Neuronal stem cell (in vitro differentiated cells): ENCODE results near the gene SAPCD2.

Experiments
- DNase-seq: peaks from one replicate; pipeline ENCODE4 v3.0.0-alpha.2; 2013; ENCODE audit warnings: low spot score
- H2AFZ ChIP-seq: one replicate; pipeline ENCODE4 v1.6.1; 2013; ENCODE audit warnings: mild to moderate bottlenecking, low read length, inconsistent platforms
- H2AK5ac ChIP-seq: 2 replicates; pipeline ENCODE4 v1.6.1; 2013; ENCODE audit warnings: low read depth, mild to moderate bottlenecking, inconsistent platforms, low read length, moderate library complexity, mixed read lengths
- H2BK120ac ChIP-seq: 2 replicates; pipeline ENCODE4 v1.6.1; 2013; ENCODE audit warnings: low read depth, mild to moderate bottlenecking, inconsistent platforms, low read length, moderate library complexity, mixed read lengths
- H2BK12ac ChIP-seq: one replicate; pipeline ENCODE4 v1.6.1; 2013; ENCODE audit warnings: low read length, inconsistent platforms
- H2BK15ac ChIP-seq: 2 replicates; pipeline ENCODE4 v1.6.1; 2013; ENCODE audit warnings: mild to moderate bottlenecking, low read length, inconsistent platforms, mixed read lengths
- H2BK5ac ChIP-seq: one replicate; pipeline ENCODE4 v1.6.1; 2013; ENCODE audit warnings: inconsistent platforms, mild to moderate bottlenecking, low read length, moderate library complexity
- H3K14ac ChIP-seq: one replicate; pipeline ENCODE4 v1.6.1; 2013; ENCODE audit warnings: low read length, inconsistent platforms
- H3K18ac ChIP-seq: 2 replicates; pipeline ENCODE4 v1.6.1; 2013; ENCODE audit warnings: low read length, inconsistent platforms
- H3K23ac ChIP-seq: 2 replicates; pipeline ENCODE4 v1.6.1; 2013; ENCODE audit warnings: low read depth, mild to moderate bottlenecking, mixed read lengths, low read length, inconsistent platforms; ENCODE audit not compliant: poor library complexity
- H3K27ac ChIP-seq: replicated peaks from 3 replicates; pipeline ENCODE4 v1.5.1; 2013; ENCODE audit warnings: low read length, inconsistent platforms
- H3K27me3 ChIP-seq, 3 experiments: 2 replicates each; pipeline ENCODE4 v1.6.1; 2013; ENCODE audit warnings: low read length in 3 of 3, mild to moderate bottlenecking in 2 of 3, inconsistent platforms in 1 of 3, low read depth in 1 of 3, mixed read lengths in 1 of 3, moderate library complexity in 1 of 3; ENCODE audit not compliant: control insufficient read depth in 3 of 3, insufficient read depth in 3 of 3
- H3K36me3 ChIP-seq, 2 donors: replicated peaks in 1 of 2; 2 replicates each; pipeline ENCODE4 v1.6.1; 2013; ENCODE audit warnings: low read length in 2 of 2; ENCODE audit not compliant: control insufficient read depth in 2 of 2, insufficient read depth in 2 of 2
- H3K4ac ChIP-seq: 2 replicates; pipeline ENCODE4 v1.6.1; 2013; ENCODE audit warnings: inconsistent platforms, mild to moderate bottlenecking, low read length, moderate library complexity
- H3K4me1 ChIP-seq, 2 donors: 1 replicate in 1 of 2; 2 replicates in 1 of 2; pipeline ENCODE4 v1.6.1; 2013; ENCODE audit warnings: low read length in 2 of 2, low read depth in 1 of 2; ENCODE audit not compliant: control insufficient read depth in 2 of 2, insufficient read depth in 1 of 2
- H3K4me2 ChIP-seq: one replicate; pipeline ENCODE4 v1.6.1; 2013; ENCODE audit warnings: mild to moderate bottlenecking, low read length, inconsistent platforms; ENCODE audit not compliant: insufficient read depth, poor library complexity, severe bottlenecking
- H3K4me3 ChIP-seq, 2 donors: 2 replicates each; pipeline ENCODE4 v1.5.1; 2013; ENCODE audit warnings: low read length in 2 of 2, mild to moderate bottlenecking in 2 of 2, inconsistent platforms in 1 of 2, moderate library complexity in 1 of 2
- H3K79me1 ChIP-seq: one replicate; pipeline ENCODE4 v1.6.1; 2013; ENCODE audit warnings: low read depth, mild to moderate bottlenecking, inconsistent platforms, low read length, moderate library complexity
- H3K9ac ChIP-seq: one replicate; pipeline ENCODE4 v1.6.1; 2013; ENCODE audit warnings: mild to moderate bottlenecking, low read depth, low read length, inconsistent platforms; ENCODE audit not compliant: poor library complexity
- H3K9me3 ChIP-seq, 2 donors: replicated peaks in 1 of 2; 2 replicates each; pipeline versions ENCODE3 to v1.6.1; 2013; ENCODE audit warnings: low read length in 2 of 2, mild to moderate bottlenecking in 2 of 2, inconsistent platforms in 1 of 2, low read depth in 1 of 2, mixed read lengths in 1 of 2, moderate library complexity in 1 of 2; ENCODE audit not compliant: control insufficient read depth in 2 of 2, insufficient read depth in 1 of 2
- H4K8ac ChIP-seq: one replicate; pipeline ENCODE4 v1.6.1; 2013; ENCODE audit warnings: low read depth, mild to moderate bottlenecking, inconsistent platforms, low read length, moderate library complexity
- H4K91ac ChIP-seq: one replicate; pipeline ENCODE4 v1.6.1; 2013; ENCODE audit warnings: low read length, low read depth, mild to moderate bottlenecking, inconsistent platforms; ENCODE audit not compliant: poor library complexity
- WGBS, 2 donors: extraction: QIAGEN DNeasy Blood & Tissue Kit; methylation state at CpG; one replicate each; pipeline ENCODE4 v1.1.7; 2013; ENCODE audit warnings: missing lambda C conversion rate in 2 of 2, mixed read lengths in 1 of 2; ENCODE audit not compliant: insufficient read length in 2 of 2, insufficient replicate concordance in 1 of 2; ENCODE audit errors: extremely low coverage in 2 of 2; 5-methylcytosine and 5-hydroxymethylcytosine counted together

The SAPCD2 gene

GRCh38 chr9:137114220-137114612 lies 43.9 kb upstream of the SAPCD2 start:
- H2BK5ac ChIP-seq = no peak overlapping the region
- no peak overlapping the region for H4K8ac ChIP-seq
- H3K9ac ChIP-seq = peak overlapping the region; percentile 44
- no peak overlapping the region for H4K91ac ChIP-seq
- H3K14ac ChIP-seq = no peak overlapping the region
- H2BK120ac ChIP-seq = no peak overlapping the region
- peak overlapping the region; percentile 94 for H3K18ac ChIP-seq
- peak overlapping the region; percentile 77 for H3K4me2 ChIP-seq
- peaks cover 0 to 34% (median 5%) of the 10 kb centered on the region in 3 experiments for H3K27me3 ChIP-seq
- H3K36me3 ChIP-seq = peaks cover 6% of the 10 kb centered on the region in 2 donors
- peak overlapping the region; percentile 86 for H2AFZ ChIP-seq
- peaks cover 0 to 14% of the 10 kb centered on the region in 2 donors for H3K4me1 ChIP-seq
- no peak for DNase-seq
- no peak overlapping the region for H2BK12ac ChIP-seq
- H2AK5ac ChIP-seq = no peak overlapping the region
- no peak overlapping the region for H2BK15ac ChIP-seq
- peak overlapping the region in 1 of 2 donors; percentile 73 for H3K4me3 ChIP-seq
- no peaks in the 10 kb centered on the region for H3K9me3 ChIP-seq
- no CpG with 5 or more reads among the region's 45 CpGs for WGBS, 2 donors
- H3K27ac ChIP-seq = no peak overlapping the region
- H3K4ac ChIP-seq = no peak overlapping the region
- peak overlapping the region; percentile 96 for H3K23ac ChIP-seq
- H3K79me1 ChIP-seq = no peaks in the 10 kb centered on the region

- H3K23ac ChIP-seq = peak overlapping the region; percentile 80
- peak overlapping the region; percentile 37 for H2BK15ac ChIP-seq
- peaks cover 0 to 34% (median 5%) of the 10 kb centered on the region in 3 experiments for H3K27me3 ChIP-seq
- H3K27ac ChIP-seq = no peak overlapping the region
- no peak overlapping the region for H3K4ac ChIP-seq
- no peak overlapping the region for H3K14ac ChIP-seq
- H2AK5ac ChIP-seq = peak overlapping the region; percentile 63
- no peaks in the 10 kb centered on the region for H3K9me3 ChIP-seq
- peaks cover 0 to 14% of the 10 kb centered on the region in 2 donors for H3K4me1 ChIP-seq
- H3K79me1 ChIP-seq = no peaks in the 10 kb centered on the region
- no peak overlapping the region for H2BK12ac ChIP-seq
- WGBS, 2 donors = no CpG with 5 or more reads among the region's 66 CpGs
- no peak overlapping the region for H4K8ac ChIP-seq
- peaks cover 8 to 12% of the 10 kb centered on the region in 2 donors for H3K36me3 ChIP-seq
- H3K4me3 ChIP-seq = no peak overlapping the region
- H2BK5ac ChIP-seq = peak overlapping the region; percentile 53
- H3K18ac ChIP-seq = no peak overlapping the region
- H2AFZ ChIP-seq = no peak overlapping the region
- H3K9ac ChIP-seq = no peak overlapping the region
- no peak overlapping the region for H2BK120ac ChIP-seq
- no peak for DNase-seq
- H3K4me2 ChIP-seq = peak overlapping the region; percentile 25
- no peak overlapping the region for H4K91ac ChIP-seq
These were observed 43.2 kb upstream of the SAPCD2 start for GRCh38 chr9:137113385-137114159.

- no peak for DNase-seq
- Histone ChIP-seq H4K91ac (no peak overlapping the region), H3K79me1 (no peaks in the 10 kb centered on the region), H3K4me3 (no peak overlapping the region), H3K4me2 (no peak overlapping the region), H3K14ac (no peak overlapping the region), H2AFZ (no peak overlapping the region), H3K4me1 (peaks cover 0 to 14% of the 10 kb centered on the region in 2 donors), H4K8ac (no peak overlapping the region), H3K9ac (peak overlapping the region; percentile 60), H3K23ac (peak overlapping the region; percentile 43), H2AK5ac (no peak overlapping the region), H3K27ac (no peak overlapping the region), H3K27me3 (peaks cover 0 to 34% (median 5%) of the 10 kb centered on the region in 3 experiments), H3K4ac (no peak overlapping the region), H2BK15ac (no peak overlapping the region), H2BK120ac (no peak overlapping the region), H2BK12ac (peak overlapping the region; percentile 84), H3K9me3 (no peaks in the 10 kb centered on the region), H2BK5ac (peak overlapping the region; percentile 53), H3K36me3 (peaks cover 13 to 20% of the 10 kb centered on the region in 2 donors), H3K18ac (no peak overlapping the region)
- no CpG with 5 or more reads among the region's 42 CpGs for WGBS, 2 donors
These were observed 42.4 kb upstream of the SAPCD2 start for GRCh38 chr9:137112564-137113384.
